Measurements from ENCODE around the gene ATRN.
"Not testable (repeated sequence)": the region's sequence is repeated elsewhere in the genome, so short reads cannot be mapped to it uniquely, and the experiment has no call there.

- TF ChIP-seq, protein P1, sequence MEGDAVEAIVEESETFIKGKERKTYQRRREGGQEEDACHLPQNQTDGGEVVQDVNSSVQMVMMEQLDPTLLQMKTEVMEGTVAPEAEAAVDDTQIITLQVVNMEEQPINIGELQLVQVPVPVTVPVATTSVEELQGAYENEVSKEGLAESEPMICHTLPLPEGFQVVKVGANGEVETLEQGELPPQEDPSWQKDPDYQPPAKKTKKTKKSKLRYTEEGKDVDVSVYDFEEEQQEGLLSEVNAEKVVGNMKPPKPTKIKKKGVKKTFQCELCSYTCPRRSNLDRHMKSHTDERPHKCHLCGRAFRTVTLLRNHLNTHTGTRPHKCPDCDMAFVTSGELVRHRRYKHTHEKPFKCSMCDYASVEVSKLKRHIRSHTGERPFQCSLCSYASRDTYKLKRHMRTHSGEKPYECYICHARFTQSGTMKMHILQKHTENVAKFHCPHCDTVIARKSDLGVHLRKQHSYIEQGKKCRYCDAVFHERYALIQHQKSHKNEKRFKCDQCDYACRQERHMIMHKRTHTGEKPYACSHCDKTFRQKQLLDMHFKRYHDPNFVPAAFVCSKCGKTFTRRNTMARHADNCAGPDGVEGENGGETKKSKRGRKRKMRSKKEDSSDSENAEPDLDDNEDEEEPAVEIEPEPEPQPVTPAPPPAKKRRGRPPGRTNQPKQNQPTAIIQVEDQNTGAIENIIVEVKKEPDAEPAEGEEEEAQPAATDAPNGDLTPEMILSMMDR (IDR thresholded peaks at IDR 0.05; ENCODE audit: extremely low read depth in 1 of 2, insufficient read depth in 1 of 2, low read depth in 1 of 2, low read length in 2 of 2): not testable (repeated sequence)
- TF ChIP-seq MYC (IDR thresholded peaks at IDR 0.05; ENCODE audit: low read depth, low read length); POLR2AphosphoS5 (IDR thresholded peaks at IDR 0.05; ENCODE audit: insufficient read depth, low read depth, low read length): not testable (repeated sequence)
- TF ChIP-seq, protein P2, sequence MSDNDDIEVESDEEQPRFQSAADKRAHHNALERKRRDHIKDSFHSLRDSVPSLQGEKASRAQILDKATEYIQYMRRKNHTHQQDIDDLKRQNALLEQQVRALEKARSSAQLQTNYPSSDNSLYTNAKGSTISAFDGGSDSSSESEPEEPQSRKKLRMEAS (IDR thresholded peaks at IDR 0.05; ENCODE audit: insufficient read depth, insufficient read length): not testable (repeated sequence)
Measured at GRCh38 chr20:3605386-3605886, 134.6 kb downstream of the ATRN start.
